ENCODE results near the gene TAF1C.
A peak's percentile ranks its signal among the peaks of the same experiment; 100 is the strongest.

TAF1C gene

GRCh38 chr16:84155226-84155625 is 31.6 kb downstream of the TAF1C start:
- H3K9me3 ChIP-seq (ENCODE audit: severe bottlenecking) = peaks cover 4% of the 10 kb centered on the region
- H3K36me3 ChIP-seq (ENCODE audit: low read depth) = no peaks in the 10 kb centered on the region
- no peak for TF ChIP-seq CTCF (IDR thresholded peaks at IDR 0.05; ENCODE audit: poor library complexity, severe bottlenecking)
- no peak overlapping the region for H3K27ac ChIP-seq (ENCODE audit: poor library complexity, severe bottlenecking)
- no peaks in the 10 kb centered on the region for H3K4me1 ChIP-seq (ENCODE audit: insufficient read depth, poor library complexity, severe bottlenecking)
- H3K4me3 ChIP-seq (ENCODE audit: severe bottlenecking) = no peak overlapping the region
- no peak for DNase-seq (ENCODE audit: low spot score)
- H3K27me3 ChIP-seq (ENCODE audit: insufficient read depth, poor library complexity, severe bottlenecking) = no peaks in the 10 kb centered on the region
- ATAC-seq (ENCODE audit: low read depth) = no peak

- Histone ChIP-seq H3K27ac (ENCODE audit: poor library complexity, severe bottlenecking) (no peak overlapping the region), H3K9me3 (ENCODE audit: severe bottlenecking) (peaks cover 4% of the 10 kb centered on the region), H3K36me3 (ENCODE audit: low read depth) (no peaks in the 10 kb centered on the region), H3K4me1 (ENCODE audit: insufficient read depth, poor library complexity, severe bottlenecking) (no peaks in the 10 kb centered on the region), H3K4me3 (ENCODE audit: severe bottlenecking) (no peak overlapping the region), H3K27me3 (ENCODE audit: insufficient read depth, poor library complexity, severe bottlenecking) (no peaks in the 10 kb centered on the region)
- ATAC-seq (ENCODE audit: low read depth) = no peak
- DNase-seq (ENCODE audit: low spot score) = no peak
- no peak for TF ChIP-seq CTCF (IDR thresholded peaks at IDR 0.05; ENCODE audit: poor library complexity, severe bottlenecking)
Measured at GRCh38 chr16:84153660-84154214, 33.1 kb downstream of the TAF1C start.

GRCh38 chr16:84150926-84151325 is 35.9 kb downstream of the TAF1C start:
- no peak for DNase-seq (ENCODE audit: low spot score)
- TF ChIP-seq CTCF (IDR thresholded peaks at IDR 0.05; ENCODE audit: poor library complexity, severe bottlenecking) = no peak
- Histone ChIP-seq H3K27ac (ENCODE audit: poor library complexity, severe bottlenecking) (no peak overlapping the region), H3K9me3 (ENCODE audit: severe bottlenecking) (peaks cover 2% of the 10 kb centered on the region), H3K4me3 (ENCODE audit: severe bottlenecking) (no peak overlapping the region), H3K36me3 (ENCODE audit: low read depth) (no peaks in the 10 kb centered on the region), H3K27me3 (ENCODE audit: insufficient read depth, poor library complexity, severe bottlenecking) (no peaks in the 10 kb centered on the region), H3K4me1 (ENCODE audit: insufficient read depth, poor library complexity, severe bottlenecking) (no peaks in the 10 kb centered on the region)
- ATAC-seq (ENCODE audit: low read depth) = no peak

- peak; percentile 78 for ATAC-seq (ENCODE audit: low read depth)
- peak; percentile 23 for TF ChIP-seq CTCF (IDR thresholded peaks at IDR 0.05; ENCODE audit: poor library complexity, severe bottlenecking)
- peak within 1 kb of the TSS; percentile 60 for H3K4me3 ChIP-seq (ENCODE audit: severe bottlenecking)
- no peak for DNase-seq (ENCODE audit: low spot score)
- H3K4me1 ChIP-seq (ENCODE audit: insufficient read depth, poor library complexity, severe bottlenecking) = no peaks in the 10 kb centered on the region
- no peaks in the 10 kb centered on the region for H3K9me3 ChIP-seq (ENCODE audit: severe bottlenecking)
- no peaks in the 10 kb centered on the region for H3K36me3 ChIP-seq (ENCODE audit: low read depth)
- H3K27me3 ChIP-seq (ENCODE audit: insufficient read depth, poor library complexity, severe bottlenecking) = no peaks in the 10 kb centered on the region
- H3K27ac ChIP-seq (ENCODE audit: poor library complexity, severe bottlenecking) = no peak within 1 kb of the TSS
Measured at GRCh38 chr16:84144859-84145639, 41.8 kb downstream of the TAF1C start, which contains the start of the genes DNAAF1 and HSDL1. DNAAF1 (plus strand) TSS chr16:84145308; CDS start chr16:84145441, 133 bp downstream. HSDL1 (minus strand) TSS chr16:84145177; CDS start chr16:84131321, 13,856 bp downstream.
